Keratinocyte (primary cell): ENCODE results near the gene TBC1D8. TPM values are rescaled to one million over a fixed set of nuclear protein-coding genes. Genes with fewer than 3 reads are reported as not detected.

ENCODE experiments used
- DNase-seq: peaks from one replicate; pipeline ENCODE4 v3.0.0-alpha.2; 2011; ENCODE audit warnings: low read depth, missing footprints, low spot score
- FAIRE-seq: peaks from 2 replicates; lab custom pipeline; 2011; peaks lifted over from hg19 to GRCh38; lab: Jason Lieb, UNC
- H2AFZ ChIP-seq: 2 replicates; pipeline ENCODE4 v1.6.0; 2012; ENCODE audit warnings: low read length, control low read depth, inconsistent platforms; ENCODE audit not compliant: control insufficient read depth
- H3K27ac ChIP-seq: 2 replicates; pipeline ENCODE4 v1.5.1; 2011; ENCODE audit warnings: low read length; ENCODE audit not compliant: control insufficient read depth, insufficient read depth
- H3K27me3 ChIP-seq: 3 replicates; pipeline ENCODE4 v1.6.0; 2011; ENCODE audit warnings: low read length; ENCODE audit not compliant: control insufficient read depth, insufficient read depth; ENCODE audit errors: extremely low read depth
- H3K36me3 ChIP-seq, 2 experiments: 2 replicates in 1 of 2; 3 replicates in 1 of 2; pipeline ENCODE4 v1.5.1; 2011; ENCODE audit warnings: low read length in 2 of 2, mild to moderate bottlenecking in 1 of 2; ENCODE audit not compliant: control insufficient read depth in 2 of 2, insufficient read depth in 2 of 2; ENCODE audit errors: extremely low read depth in 1 of 2
- H3K4me1 ChIP-seq: 3 replicates; pipeline ENCODE4 v1.5.1; 2011; ENCODE audit warnings: low read length; ENCODE audit not compliant: control insufficient read depth, insufficient read depth; ENCODE audit errors: extremely low read depth
- H3K4me2 ChIP-seq: 3 replicates; pipeline ENCODE4 v1.6.0; 2011; ENCODE audit warnings: low read depth, low read length; ENCODE audit not compliant: control insufficient read depth, insufficient read depth; ENCODE audit errors: extremely low read depth
- H3K4me3 ChIP-seq, 3 experiments: fragments of 200-600 bp in 1 of 3; sonication (generic) in 1 of 3; 2 replicates in 2 of 3; 3 replicates in 1 of 3; pipeline ENCODE4 v1.5.1; 2011 to 2016; ENCODE audit warnings: low read length in 3 of 3, mild to moderate bottlenecking in 3 of 3, control low read depth in 2 of 3, inconsistent platforms in 1 of 3, low read depth in 1 of 3, mixed read lengths in 1 of 3, mixed run types in 1 of 3, moderate library complexity in 1 of 3; ENCODE audit not compliant: control insufficient read depth in 2 of 3, insufficient read depth in 2 of 3; ENCODE audit errors: extremely low read depth in 1 of 3
- H3K79me2 ChIP-seq: 2 replicates; pipeline ENCODE4 v1.6.0; 2012; ENCODE audit warnings: low read length; ENCODE audit not compliant: control insufficient read depth, insufficient read depth
- H3K9ac ChIP-seq: 3 replicates; pipeline ENCODE4 v1.6.0; 2011; ENCODE audit warnings: low read length; ENCODE audit not compliant: control insufficient read depth, insufficient read depth; ENCODE audit errors: extremely low read depth
- H3K9me1 ChIP-seq: 3 replicates; pipeline ENCODE4 v1.6.0; 2011; ENCODE audit warnings: low read length; ENCODE audit not compliant: control insufficient read depth, insufficient read depth; ENCODE audit errors: extremely low read depth
- H3K9me3 ChIP-seq: 2 replicates; pipeline ENCODE4 v1.5.1; 2012; ENCODE audit warnings: low read depth, low read length; ENCODE audit not compliant: control insufficient read depth
- H4K20me1 ChIP-seq: 3 replicates; pipeline ENCODE4 v1.6.0; 2011; ENCODE audit warnings: low read length; ENCODE audit not compliant: control insufficient read depth, insufficient read depth; ENCODE audit errors: extremely low read depth
- CTCF ChIP-seq, 3 experiments: IDR thresholded peaks in 1 of 3; conservative IDR thresholded peaks in 1 of 3; optimal IDR thresholded peaks in 1 of 3; 2 replicates in 2 of 3; 3 replicates in 1 of 3; pipeline versions ENCODE3 to v1.5.1; 2011; ENCODE audit warnings: low read length in 3 of 3, mild to moderate bottlenecking in 3 of 3, moderate library complexity in 2 of 3, control low read depth in 1 of 3, inconsistent platforms in 1 of 3; ENCODE audit not compliant: insufficient read depth in 2 of 3; ENCODE audit errors: extremely low read depth in 1 of 3
- EZH2 ChIP-seq: IDR thresholded peaks from one replicate; pipeline ENCODE4 v1.6.1; 2012; ENCODE audit warnings: inconsistent platforms, mild to moderate bottlenecking, low read length, moderate library complexity
- dilution Hi-C: fragments of 300-500 bp; cut with MboI; formaldehyde crosslinking; loops from one replicate; pipeline ENCODE4 v1.7.0; 2020; ENCODE audit warnings: low sequenced_read_pairs; ENCODE audit not compliant: extremely low pct_ligation_motif_present
- polyA plus RNA-seq, 5 experiments: library from polyadenylated mRNA; depleted of rRNA in 3 of 5; stranded (reverse) in 3 of 5; stranded (forward) in 1 of 5; unstranded in 1 of 5; fragments of >200 nt; gene quantifications; 1 replicate in 1 of 5; 2 replicates in 3 of 5; 3 replicates in 1 of 5; pipeline versions ENCODE4 v1.2.1 to v1.2.3, GENCODE V29; 2011 to 2012; ENCODE audit warnings: missing spikeins in 2 of 5, low read depth in 1 of 5, low replicate concordance in 1 of 5

The TBC1D8 gene
- polyA plus RNA-seq, 1 donor (not counting 4 experiments of a cell fraction or from before 2014, with no cell fraction given) = 13.8 TPM

GRCh38 chr2:101132202-101132601 lies 19.0 kb downstream of the TBC1D8 start:
- no peak overlapping the region for H3K9ac ChIP-seq
- no peaks in the 10 kb centered on the region for H4K20me1 ChIP-seq
- no peaks in the 10 kb centered on the region for H3K36me3 ChIP-seq
- H3K9me3 ChIP-seq = no peaks in the 10 kb centered on the region
- H3K4me3 ChIP-seq = no peak overlapping the region
- dilution Hi-C loops = no loop called here
- H2AFZ ChIP-seq = no peak overlapping the region
- no peak overlapping the region for H3K27ac ChIP-seq
- H3K9me1 ChIP-seq = no peaks in the 10 kb centered on the region
- FAIRE-seq (no peak), DNase-seq (no peak)
- TF ChIP-seq CTCF (optimal IDR thresholded peaks at IDR 0.05 in 1 of 3, IDR thresholded peaks at IDR 0.05 in 1 of 3, conservative IDR thresholded peaks at IDR 0.05 in 1 of 3; ENCODE audit: extremely low read depth in 1 of 3, insufficient read depth in 2 of 3, low read length in 3 of 3) (no peak), EZH2 (no peak)
- peaks cover 44% of the 10 kb centered on the region for H3K79me2 ChIP-seq
- no peaks in the 10 kb centered on the region for H3K27me3 ChIP-seq
- H3K4me2 ChIP-seq = no peak overlapping the region
- peaks cover 14% of the 10 kb centered on the region for H3K4me1 ChIP-seq

DNA sequence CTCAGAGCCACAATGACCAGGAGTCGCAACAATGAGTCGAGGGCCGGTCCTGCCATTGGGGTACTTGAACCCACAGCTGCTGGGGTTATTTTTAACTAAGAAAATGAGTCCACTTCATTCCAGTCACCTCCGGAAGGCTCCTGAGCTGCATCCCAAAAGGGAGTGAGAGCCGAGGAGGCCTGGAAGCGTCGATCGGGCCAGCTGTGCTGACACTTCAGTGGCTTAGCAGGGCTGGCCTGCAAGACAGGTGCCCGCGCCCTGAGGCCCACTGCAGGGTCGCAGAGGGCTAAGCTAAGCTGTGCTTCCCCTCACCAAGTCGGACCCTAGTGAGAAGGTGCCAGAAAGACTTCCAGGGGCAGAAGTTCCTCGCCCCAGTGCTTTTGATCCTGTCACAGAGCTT lies 21.1 kb downstream of the TBC1D8 start:
- Histone ChIP-seq H3K27me3 (no peaks in the 10 kb centered on the region), H3K9me1 (no peaks in the 10 kb centered on the region), H3K9ac (no peak overlapping the region), H3K79me2 (peaks cover 33% of the 10 kb centered on the region), H3K4me3 (no peak overlapping the region), H3K9me3 (no peaks in the 10 kb centered on the region), H3K36me3 (no peaks in the 10 kb centered on the region), H4K20me1 (no peaks in the 10 kb centered on the region), H3K27ac (no peak overlapping the region), H2AFZ (no peak overlapping the region), H3K4me2 (no peak overlapping the region), H3K4me1 (peaks cover 32% of the 10 kb centered on the region)
- dilution Hi-C loops = no loop called here
- TF ChIP-seq CTCF (optimal IDR thresholded peaks at IDR 0.05 in 1 of 3, IDR thresholded peaks at IDR 0.05 in 1 of 3, conservative IDR thresholded peaks at IDR 0.05 in 1 of 3; ENCODE audit: extremely low read depth in 1 of 3, insufficient read depth in 2 of 3, low read length in 3 of 3) (no peak), EZH2 (no peak)
- FAIRE-seq (no peak), DNase-seq (no peak)
